ENCODE results near the gene CLEC2A.
"Not testable (repeated sequence)": the region's sequence is repeated elsewhere in the genome, so short reads cannot be mapped to it uniquely, and the experiment has no call there.

The CLEC2A gene, protein sequence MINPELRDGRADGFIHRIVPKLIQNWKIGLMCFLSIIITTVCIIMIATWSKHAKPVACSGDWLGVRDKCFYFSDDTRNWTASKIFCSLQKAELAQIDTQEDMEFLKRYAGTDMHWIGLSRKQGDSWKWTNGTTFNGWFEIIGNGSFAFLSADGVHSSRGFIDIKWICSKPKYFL

DNA sequence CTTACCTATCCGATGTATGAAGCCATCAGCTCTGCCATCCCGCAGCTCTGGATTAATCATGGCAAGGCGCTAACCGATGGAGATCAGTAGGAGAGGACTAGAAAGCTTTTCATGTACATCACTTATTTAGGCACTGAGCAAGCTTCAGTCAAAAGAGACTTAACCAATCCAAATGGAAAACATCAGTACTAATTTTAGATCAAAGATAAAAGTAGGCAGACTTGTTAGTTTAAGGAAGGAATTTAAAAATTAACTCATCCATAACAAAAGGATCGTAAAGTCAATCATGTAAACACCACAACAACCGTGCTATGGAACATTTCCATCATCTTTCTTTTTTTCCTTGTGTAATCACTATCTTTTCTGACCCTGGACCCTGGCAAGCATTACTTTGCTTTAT is at the start of gene CLEC2A:
TSS of gene CLEC2A (minus strand) at position 101 of the 400 bp plus-strand sequence. CDS start at position 60, 41 bp downstream.
- DNase-seq: no peak

DNA sequence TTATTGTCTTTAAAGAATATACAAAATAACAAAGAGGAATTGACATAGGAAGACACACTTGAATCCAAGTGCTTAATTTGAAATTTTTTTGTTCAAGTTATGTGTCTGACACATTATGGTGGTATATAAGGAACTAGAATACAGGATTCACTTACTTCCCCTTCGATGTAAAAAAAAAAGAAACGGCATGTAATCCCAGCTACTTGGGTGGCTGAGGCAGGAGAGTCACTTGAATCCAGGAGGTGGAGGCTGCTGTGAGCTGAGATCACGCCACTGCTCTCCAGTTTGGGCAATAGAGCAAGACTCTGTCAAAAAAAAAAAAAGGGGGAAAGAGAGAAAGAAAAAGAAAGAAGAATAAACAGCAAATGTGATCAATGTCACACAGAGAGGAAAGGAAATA is 48.0 kb upstream of the CLEC2A start:
- DNase-seq: no peak

DNA sequence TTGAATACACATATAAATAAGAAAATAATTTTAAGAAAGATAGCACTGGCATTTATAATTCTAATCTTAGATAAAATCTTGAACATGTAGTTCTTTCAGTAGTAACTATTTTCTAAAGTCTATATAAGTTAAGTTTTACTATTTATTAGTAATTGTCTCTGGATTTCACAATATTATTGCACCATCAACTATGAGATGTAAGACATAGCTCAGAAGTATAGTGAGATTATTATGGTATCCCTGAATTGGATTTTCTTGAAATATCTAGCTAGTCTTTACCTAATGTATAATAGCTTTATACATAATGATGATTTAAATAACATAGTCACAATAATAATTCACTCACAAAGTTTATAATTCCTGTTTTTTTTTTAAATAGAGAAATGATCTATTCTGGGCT is 45.7 kb upstream of the CLEC2A start:
- no peak for DNase-seq

DNA sequence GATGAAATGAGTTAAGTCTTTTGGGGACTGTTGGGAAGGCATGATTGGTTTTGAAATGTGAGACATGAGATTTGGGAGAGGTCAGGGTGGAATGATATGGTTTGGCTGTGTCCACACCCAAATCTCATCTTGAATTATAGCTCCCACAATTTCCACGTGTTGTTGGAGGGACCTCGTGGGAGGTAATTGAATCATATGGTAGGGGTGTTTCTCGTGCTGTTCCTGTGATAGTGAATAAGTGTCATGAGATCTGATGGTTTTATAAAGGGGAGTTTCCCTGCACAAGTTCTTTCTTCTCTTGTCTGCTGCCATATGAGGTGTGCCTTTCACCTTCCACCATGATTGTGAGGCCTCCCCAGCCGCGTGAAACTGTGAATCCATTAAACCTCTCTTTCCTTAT is 44.5 kb upstream of the CLEC2A start:
- not testable (repeated sequence) for DNase-seq

DNA sequence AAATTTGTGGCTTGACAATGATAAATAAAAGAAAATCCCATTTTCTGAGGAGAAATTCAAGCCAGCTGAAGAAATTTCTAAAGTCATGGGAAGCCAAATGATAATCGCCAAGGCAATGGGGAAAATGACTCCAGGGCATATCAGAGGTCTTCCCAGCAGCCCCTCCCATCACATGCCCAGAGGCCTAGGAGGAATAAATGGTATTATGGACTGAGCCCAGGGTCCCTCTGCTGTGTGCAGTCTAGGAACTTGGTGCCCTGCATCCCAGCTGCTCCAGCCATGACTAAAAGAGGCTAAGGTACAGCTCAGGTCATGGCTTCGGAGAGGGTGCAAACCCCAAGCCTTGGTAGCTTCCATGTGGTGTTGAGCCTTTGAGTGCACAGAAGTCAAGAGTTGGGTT is 43.4 kb upstream of the CLEC2A start:
- no peak for DNase-seq

DNA sequence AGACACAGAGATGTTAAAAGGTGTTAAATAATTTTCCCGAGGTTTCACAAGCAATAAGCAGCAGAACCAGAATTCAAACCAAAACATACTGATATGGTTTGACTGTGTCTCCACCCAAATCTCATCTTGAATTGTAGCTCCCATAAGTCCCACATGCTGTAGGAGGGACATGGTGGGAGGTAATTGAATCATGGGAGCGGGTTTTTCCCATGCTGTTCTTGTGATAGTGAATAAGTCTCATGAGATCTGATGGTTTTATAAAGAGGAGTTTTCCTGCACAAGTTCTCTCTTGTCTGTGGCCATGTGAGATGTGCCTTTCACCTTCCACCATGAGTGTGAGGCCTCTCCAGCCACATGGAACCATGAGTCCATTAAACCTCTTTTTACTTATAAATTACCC is 42.6 kb upstream of the CLEC2A start:
- DNase-seq: not testable (repeated sequence)

DNA sequence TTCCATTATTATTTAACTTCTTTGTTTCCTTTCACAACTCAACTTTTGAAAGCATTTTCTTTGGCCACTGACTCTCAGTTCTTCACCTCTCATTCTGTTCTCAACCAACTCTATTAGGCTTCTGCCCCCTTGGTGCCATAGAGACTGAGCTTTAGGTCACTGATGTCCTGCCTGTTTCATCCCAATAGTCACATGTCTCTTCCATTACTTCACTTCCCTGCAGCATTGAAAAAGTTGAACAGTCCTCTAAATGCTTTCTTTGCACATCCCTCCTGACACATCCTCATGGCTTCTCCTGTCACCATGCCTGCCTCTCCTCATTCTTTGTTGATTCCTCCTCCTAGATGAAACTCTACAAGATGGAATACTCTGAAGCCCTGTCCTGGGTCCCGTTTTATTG is 41.8 kb upstream of the CLEC2A start:
- no peak for DNase-seq

DNA sequence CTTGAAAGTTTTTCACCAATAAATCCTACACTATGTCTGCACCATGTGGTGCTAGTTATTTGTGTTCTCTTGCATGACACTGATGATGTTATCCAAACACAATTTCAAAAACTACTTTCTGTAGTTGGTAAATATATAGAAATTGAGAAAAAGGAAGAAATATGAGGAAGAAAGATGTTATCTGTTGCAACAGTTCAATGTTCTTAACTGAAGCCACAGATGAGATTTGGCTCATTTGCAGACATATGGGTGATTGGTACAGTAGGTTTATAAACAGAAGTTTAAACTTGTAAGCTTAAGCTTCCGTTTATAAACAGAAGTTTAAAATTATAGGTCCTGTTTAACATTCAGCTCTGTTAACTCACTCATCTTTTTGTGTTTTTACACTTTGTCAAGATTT is 39.0 kb upstream of the CLEC2A start, which contains the start of gene CLEC12A:
TSS of gene CLEC12A (plus strand) at position 229 of the 400 bp plus-strand sequence. CDS start 188 bp downstream, outside the sequence.
- no peak for DNase-seq

DNA sequence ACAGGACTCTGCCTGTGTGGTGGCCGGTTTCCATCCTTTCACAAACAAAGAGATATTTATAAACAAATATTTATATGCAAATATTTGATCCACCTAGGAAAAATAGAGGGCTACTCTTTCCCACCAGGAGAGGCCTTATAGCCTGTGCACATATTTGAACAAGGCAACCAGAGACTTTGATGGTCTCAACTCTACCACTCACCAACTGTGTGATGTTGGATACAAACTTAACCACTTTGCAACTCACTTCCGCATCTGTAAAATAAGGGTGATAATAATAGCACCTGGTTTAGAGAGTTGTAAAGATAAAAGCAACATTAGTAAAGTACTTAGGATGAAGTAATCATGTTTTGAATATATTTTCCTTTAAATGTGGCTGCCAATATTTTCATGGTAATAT is 37.5 kb upstream of the CLEC2A start:
- no peak for DNase-seq

DNA sequence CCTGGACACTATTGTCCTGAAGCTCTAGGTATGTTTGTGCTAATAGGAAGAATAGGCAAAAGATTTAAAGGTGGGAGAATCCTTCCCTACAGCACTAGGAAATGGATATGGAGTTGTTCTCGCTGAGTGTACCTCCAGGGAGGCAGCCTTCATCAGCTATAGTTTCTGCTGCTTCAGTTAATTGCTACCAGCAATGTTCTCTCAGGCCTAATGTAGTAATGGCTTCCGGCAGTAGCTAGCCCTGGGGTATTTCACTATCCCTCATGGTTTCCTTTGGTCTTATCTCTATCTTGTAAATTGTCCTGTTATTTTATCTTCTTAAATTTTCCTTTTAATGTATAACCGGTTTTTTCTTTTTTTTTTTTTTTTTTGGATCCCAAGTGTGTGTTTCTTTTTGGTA is 29.7 kb upstream of the CLEC2A start:
- no peak for DNase-seq

DNA sequence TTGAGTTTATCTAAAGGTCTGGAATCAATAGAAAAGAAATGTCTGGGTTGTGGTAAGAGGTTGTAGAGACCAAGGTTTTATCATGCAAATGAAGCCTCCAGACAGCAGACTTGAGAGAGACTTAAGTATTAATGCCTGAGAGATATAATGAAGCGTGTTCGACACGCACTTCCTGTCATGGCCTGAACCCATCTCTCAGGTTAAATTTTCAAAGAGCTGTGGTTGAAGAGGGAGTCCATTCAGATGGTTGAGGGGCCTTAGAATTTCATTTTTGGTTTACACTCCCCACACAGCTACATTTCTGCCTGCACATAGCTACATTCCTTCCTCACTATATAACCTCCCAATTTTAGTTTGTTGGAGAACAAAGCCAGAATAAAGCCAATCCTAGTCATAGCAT is 28.9 kb upstream of the CLEC2A start:
- DNase-seq: no peak

DNA sequence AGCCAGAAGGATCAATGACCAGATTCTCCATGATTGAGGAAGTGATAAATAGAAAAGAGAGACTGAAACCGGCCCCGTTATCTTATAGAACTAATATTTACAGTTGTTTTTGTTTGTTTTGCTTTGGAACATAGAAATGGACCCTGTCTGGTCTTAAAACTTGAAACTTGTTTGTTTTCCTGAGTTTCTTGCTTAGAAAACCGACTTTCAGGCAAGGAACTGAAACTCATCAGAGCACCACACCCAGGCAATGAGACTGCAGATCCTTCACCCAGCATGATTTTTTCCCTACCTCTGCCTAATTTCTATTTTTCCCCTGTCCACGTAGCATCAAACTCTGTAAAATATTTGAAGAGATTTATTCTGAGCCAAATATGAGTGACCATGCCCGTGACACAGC is 28.4 kb upstream of the CLEC2A start:
- DNase-seq: no peak

DNA sequence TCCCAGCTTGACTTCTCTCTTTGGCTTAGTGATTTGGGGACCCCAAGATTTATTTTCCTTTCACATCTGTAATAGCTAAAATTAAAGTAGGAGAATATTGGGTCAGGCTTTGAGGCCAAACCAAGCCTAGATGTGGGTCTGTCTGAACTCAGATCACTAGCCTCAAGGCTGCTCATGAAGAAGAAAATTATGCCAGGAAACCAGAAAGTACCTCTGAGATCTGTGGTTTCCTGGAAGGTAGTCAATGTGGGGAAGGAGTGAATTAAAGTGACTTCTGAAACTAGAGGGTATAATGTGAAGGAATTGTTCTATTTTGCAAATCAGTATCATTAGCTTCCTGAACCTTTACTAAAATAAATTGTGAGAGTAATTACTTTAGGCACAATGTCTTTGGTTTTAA is 25.7 kb upstream of the CLEC2A start:
- DNase-seq: no peak

DNA sequence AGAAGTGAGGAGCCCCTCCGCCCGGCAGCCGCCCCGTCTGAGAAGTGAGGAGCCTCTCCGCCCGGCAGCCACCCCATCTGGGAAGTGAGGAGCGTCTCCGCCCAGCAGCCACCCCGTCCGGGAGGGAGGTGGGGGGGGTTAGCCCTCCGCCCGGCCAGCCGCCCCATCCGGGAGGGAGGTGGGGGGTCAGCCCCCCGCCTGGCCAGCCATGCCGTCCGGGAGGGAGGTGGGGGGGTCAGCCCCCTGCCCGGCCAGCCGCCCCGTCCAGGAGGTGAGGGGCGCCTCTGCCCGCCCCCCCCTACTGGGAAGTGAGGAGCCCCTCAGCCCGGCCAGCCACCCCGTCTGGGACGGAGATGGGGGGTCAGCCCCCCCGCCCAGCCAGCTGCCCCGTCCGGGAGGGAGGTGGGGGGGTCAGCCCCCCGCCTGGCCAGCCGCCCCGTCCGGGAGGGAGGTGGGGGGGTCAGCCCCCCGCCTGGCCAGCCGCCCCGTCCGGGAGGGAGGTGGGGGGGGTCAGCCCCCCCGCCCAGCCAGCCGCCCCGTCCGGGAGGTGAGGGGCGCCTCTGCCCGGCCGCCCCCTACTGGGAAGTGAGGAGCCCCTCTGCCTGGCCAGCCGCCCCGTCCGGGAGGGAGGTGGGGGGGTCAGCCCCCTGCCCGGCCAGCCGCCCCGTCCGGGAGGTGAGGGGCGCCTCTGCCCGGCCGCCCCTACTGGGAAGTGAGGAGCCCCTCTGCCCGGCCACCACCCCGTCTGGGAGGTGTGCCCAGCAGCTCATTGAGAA is 21.0 kb upstream of the CLEC2A start:
- not testable (repeated sequence) for DNase-seq

DNA sequence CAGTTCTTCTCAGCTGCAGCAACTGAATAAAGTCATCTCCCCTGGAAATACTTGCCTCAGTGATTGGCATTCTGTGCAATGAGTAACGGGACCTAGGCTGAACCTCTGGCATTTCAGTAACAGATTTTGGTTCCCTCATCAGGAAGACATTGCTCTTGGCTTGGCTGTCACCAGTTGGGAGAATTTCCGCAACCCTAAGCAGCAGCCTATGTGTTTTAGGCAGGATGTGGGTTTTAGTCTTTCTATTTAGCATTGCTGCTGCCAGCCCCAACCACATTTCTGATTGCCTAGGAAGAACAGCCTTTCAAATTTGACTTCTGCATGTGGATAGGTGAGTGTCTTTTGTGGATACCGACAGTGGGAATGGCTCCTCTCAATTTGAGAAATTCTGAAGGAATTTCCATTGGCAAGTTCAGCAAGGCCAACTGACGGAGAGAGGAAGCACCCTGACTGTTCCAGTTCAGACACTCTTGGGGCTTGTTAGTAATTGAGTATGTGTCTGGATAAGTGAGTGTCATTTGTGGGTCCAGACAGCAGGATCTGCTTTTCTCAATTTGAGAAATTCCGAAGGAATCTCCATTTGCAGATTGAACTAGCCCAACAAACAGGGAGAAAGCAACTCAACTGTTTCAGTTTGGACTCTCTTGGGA is 19.0 kb upstream of the CLEC2A start:
- DNase-seq: peak; percentile 36

DNA sequence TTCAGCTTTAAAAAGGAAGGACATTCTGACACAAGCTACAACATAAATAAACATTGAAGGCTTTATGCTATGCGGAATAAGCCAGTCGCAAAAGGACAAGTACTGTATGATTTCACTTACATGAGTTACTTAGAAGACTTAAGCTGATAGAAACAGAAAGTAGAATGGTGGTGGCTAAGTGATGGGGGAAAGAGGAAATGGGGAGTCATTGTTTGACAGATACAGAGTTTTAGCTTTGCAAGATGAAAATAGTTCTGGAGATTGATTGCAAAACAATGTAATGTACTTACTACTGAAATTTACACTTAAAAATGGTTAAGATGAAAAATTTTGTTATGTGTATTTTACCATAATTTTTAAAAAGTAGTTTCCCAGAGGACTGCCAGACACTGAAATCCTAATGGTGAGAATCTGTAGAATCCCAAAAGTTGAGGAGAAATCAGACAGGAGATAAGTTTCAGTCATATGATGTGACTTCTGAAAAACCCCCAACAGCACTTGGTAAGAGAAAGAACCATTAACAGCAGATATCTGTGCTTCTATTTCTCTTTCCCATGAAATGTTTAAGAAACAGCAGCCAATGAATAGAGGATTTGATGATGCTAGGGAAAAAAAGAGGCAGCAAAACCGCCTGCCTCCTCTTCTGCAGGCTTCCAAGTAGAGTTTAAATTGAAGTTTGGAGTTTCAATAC is 16.6 kb upstream of the CLEC2A start:
- DNase-seq: no peak

DNA sequence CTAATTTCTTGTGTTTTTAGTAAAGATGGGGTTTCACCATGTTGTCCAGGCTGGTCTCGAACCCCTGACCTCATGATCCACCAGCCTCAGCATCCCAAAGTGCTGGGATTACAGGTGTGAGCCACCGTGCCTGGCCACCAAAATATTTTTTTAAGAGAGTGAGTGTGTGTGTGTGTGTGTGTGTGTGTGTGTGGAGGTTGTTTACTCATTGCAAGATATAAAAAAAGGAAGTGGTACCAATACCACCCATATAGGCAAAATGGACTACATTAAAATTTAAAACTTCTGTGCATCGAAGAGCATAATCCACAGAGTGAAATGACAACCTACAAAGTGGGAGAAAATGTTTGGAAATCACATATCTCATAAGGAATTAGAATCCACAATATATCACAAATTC is 15.5 kb upstream of the CLEC2A start:
- DNase-seq: no peak

DNA sequence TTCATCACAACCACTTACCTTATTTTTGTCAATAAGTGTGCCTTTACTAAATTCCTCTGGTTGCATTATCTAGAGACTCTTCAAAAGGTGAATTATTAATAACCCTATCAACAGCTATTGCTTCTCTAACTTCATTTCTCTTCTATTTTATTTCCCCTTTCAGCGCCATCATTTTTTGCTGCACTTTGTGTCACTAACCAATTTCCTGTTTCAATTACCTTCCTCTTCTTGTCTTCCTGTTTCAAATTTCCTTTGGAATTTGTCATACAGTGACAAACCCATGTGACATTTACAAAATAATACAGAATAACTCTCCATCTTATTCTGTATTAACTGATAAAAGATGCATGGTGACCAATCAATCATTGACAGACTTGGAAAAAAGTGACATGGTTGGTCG is 12.2 kb upstream of the CLEC2A start:
- DNase-seq: no peak

DNA sequence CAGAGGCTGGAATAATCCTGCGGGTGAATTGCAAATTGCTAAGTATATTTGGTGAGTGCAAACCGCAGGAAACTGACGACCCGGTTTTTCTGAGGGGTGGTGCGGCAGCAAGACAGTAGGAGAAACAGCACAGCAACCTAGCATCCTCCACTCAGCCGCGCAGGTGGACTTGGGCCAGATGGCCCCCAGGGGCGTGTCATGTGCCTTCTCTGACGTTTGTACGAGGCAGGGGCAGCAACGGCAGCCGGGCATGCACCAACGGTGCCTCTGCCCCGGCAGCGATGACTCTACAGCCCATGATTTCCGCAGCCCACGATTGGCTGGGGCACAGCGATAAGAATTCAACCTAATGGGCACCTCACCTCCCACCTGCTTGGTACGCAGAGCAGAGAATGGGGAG is 11.1 kb upstream of the CLEC2A start:
- peak; percentile 19 for DNase-seq

DNA sequence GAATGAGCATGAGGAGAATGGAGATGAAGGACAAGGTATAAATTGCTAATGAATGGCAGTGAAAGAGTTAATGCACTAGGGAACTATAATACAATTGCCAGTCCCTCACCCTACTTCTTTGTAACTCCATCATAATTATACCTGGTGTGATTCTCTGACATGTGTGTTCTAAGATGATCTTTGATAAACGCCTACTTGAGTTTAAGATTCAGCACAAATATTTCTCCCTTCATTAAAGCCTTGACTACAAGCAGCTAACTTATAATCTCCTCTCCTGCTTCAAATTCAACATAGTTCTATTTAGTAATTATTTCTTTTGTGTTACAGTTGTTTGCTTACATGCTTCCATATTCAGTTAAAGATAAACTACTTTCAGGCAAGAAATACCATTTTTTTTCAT is 9.7 kb upstream of the CLEC2A start:
- no peak for DNase-seq

DNA sequence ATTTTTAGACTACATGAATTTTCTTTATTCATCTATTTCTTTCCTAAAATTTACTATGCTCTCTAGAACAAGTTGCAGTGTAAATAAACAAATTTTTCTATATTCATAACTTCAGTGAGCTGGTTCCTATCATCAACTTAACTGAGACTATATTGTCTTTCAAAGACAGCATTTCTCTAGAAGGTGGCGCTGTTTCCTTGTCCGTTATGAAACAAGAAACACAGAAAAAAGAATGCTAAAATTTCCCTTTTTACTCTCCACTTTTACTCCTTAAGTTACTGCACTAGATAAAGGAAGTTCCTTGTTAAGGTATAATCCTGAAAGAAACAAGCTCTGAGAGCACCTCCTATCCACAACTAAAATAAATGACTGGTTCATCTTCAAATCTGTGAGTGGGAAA is 8.2 kb upstream of the CLEC2A start:
- DNase-seq: no peak

DNA sequence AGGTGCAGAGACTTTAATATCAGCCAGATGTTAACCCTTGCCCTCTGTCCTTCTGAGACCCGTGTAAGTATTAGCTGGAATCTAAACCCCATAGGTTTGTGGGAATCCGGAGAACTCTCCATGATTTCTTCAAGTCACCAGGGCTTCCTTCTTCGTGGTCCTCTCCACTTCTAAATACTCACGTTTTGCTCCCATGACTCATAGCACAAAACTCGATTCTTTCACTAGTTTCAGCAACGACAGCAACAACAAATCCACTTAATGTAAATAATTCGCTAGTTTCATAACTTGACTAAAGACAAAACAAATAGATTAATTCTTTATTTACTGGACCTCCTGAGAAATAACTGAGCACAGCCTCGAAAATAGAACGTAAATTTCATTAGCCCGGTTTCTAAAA is 4.4 kb upstream of the CLEC2A start:
- DNase-seq: no peak

DNA sequence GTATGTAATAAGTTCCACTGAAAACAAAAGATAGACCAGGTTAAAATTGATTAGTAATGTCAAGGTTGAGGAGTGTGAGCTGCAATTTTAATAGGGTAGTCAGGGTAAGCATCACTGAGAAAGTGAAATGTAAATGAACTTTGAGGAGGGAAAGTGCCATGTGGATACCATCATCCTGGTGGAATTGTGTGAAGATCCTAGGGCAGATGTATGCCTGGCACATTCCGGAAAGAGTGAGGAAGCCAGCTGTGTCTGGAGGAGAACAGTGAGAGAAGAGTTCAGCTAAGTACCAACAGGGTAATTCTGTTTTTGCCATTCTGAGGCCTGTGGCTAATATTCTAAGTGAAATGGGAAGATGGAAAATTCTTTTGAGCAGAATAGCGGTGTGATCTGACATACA is 2.9 kb upstream of the CLEC2A start:
- DNase-seq: no peak

DNA sequence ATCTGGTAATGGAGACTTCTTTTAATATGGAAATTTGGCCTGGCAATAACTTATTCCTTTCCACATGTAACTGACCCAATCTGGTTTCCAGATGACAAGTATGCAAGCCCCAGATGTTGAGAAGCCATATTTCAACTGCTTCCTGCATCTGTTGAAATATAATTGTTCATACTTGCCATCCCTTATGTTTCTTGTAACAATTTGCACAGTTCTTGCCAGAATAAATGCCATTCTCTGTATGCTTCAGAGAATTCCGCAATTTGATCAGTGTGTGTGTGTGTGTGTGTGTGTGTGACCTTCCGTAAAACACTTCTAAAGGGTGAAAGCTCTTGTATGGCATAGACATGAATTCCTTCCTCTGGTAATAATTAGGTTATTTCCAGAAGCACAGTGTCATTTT is 1.8 kb upstream of the CLEC2A start:
- no peak for DNase-seq

All from stimulated activated CD4-positive, alpha-beta T cell treated with anti-CD3 and anti-CD28 coated beads, Interleukin-15, amount 100 ng/mL, for 24 hours (primary cell).